Activated T-cell treated with anti-CD3 and anti-CD28 coated beads, Interleukin-2, amount 50 U/mL, for 1 hour (primary cell): ENCODE results near the gene CHD3.
"Not testable (repeated sequence)": the region's sequence is repeated elsewhere in the genome, so short reads cannot be mapped to it uniquely, and the experiment has no call there.

Experiments used
- DNase-seq: peaks from one replicate; pipeline ENCODE4 v3.0.0-alpha.2; 2020

CHD3 gene

DNA sequence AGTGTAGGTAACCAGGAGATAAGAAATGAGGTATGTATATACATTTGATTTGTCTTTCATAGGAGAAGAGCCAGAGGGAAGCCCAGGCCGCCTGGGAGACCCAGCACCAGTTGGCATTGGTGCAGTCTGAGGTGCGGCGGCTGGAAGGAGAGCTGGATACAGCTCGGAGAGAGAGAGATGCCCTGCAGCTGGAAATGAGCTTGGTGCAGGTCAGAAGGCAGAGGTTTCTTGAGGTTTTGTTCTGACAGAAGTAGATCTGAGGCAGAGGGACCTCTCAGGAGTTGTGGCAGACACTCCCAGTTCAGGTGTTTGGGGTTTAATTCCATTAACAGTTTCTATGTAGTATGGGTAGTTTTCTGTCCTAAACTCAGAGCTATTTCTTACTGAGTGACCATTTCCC lies 51.4 kb downstream of the CHD3 start:
- no peak for DNase-seq

DNA sequence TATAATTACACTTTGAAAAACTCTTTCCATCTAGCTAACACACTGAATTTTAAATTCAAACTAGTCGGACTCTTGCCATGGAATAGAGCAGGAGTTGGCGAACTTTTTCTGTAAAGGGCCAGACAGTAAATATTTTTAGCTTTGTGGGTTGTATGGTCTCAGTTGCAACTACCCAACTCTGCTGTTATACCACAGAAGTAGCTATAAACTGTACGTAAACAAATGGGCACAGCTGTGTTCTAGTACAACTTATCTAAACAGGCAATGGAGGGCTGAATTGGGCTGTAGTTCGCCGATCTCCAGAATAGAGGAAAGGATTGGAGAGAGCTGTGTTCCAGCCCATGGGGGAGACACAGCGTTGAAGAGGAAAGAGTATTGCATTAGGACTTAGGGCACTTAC lies 52.2 kb downstream of the CHD3 start:
- no peak for DNase-seq

DNA sequence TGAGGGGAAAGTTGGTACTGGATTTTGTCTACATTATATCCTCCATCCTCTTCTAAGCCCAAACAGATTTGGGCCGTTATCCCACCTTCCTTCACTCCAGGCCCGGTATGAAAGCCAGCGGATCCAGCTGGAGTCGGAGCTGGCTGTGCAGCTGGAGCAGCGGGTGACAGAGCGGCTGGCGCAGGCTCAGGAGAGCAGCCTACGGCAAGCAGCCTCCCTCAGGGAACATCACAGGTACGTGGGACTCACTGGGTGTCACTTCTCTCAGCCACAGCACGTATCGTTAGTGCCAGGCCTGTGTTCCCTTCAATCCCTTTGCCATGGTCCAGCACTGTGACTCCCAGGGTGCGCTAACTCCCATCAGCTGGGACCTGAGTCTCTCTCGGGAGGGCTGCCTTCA lies 54.7 kb downstream of the CHD3 start:
- DNase-seq: no peak

DNA sequence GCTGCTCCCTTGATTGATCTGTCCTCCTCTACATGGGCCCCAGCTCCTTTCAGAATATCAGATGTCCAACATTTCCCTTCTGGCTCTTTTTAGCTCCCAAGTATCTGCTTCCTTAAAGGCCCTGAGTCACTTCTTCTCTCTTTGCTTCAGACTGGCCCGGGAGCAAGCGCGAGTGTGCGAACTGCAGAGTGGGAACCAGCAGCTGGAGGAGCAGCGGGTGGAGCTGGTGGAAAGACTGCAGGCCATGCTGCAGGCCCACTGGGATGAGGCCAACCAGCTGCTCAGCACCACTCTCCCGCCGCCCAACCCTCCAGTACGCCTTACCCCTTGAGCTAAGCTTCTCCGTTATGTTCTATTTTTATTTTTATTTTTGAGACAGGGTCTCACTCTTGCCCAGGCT lies 55.7 kb downstream of the CHD3 start:
- DNase-seq: no peak

DNA sequence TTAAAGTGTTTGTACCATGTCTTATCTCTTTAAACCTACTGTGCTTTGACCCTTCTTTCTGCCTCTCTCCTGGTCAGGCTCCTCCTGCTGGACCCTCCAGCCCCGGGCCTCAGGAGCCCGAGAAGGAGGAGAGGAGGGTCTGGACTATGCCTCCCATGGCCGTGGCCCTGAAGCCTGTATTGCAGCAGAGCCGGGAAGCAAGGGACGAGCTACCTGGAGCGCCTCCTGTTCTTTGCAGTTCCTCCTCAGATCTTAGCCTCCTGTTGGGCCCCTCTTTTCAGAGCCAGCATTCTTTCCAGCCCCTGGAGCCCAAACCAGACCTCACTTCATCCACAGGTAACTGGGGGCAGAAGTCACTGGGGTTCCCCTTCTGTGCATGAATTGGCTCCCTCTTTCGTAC lies 57.1 kb downstream of the CHD3 start:
- DNase-seq: no peak

DNA sequence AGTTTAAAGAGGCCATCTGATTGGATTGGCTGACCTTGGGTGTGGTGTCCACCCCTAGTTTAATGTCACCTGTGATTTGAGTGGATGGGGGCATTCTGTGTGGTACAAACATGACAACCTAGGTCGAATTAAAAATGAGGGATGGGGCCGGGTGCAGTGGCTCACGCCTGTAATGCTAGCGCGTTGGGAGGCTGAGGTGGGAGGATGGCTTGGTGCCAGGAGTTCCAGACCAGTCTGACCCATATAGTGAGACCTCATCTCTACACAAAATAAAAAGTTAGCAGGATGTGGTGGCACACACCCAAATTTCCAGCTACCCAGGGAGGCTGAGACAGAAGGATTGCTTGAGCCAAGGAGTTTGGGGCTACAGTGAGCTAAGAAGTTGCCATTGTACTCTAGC lies 57.9 kb downstream of the CHD3 start:
- no peak for DNase-seq

DNA sequence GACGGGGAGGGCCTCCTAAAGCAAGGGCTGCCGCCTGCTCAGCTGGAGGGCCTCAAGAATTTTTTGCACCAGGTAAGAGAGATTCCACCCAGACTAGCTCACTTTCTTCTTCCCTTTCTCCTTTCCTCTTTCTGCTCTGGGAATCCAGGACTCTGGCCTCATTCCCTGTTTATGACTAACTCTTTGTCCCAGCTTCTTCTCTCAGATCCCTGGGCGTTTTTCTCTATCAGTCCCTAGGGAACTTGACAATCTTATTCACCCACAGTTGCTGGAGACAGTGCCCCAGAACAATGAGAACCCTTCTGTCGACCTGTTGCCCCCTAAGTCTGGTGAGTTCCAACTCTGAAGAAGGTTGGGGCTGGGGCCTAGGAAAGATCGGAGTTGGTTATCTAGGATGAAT lies 59.1 kb downstream of the CHD3 start:
- no peak for DNase-seq

DNA sequence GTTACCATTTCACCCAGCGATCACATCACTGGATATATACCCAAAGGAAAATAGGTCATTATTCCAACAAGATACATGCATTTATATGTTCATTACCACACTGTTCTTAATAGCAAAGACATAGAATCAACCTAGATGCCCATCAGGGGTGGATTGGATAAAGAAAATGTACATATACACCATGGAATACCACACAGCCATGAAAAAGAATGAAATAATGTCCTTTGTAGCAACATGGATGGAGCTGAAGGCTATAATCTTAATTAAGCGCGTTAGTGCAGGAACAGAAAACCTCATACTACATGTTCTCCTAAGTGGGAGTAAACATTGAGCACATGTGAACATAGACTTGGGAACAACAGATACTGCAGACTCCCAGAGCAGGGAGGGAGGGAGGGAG lies 62.0 kb downstream of the CHD3 start:
- DNase-seq: no peak

DNA sequence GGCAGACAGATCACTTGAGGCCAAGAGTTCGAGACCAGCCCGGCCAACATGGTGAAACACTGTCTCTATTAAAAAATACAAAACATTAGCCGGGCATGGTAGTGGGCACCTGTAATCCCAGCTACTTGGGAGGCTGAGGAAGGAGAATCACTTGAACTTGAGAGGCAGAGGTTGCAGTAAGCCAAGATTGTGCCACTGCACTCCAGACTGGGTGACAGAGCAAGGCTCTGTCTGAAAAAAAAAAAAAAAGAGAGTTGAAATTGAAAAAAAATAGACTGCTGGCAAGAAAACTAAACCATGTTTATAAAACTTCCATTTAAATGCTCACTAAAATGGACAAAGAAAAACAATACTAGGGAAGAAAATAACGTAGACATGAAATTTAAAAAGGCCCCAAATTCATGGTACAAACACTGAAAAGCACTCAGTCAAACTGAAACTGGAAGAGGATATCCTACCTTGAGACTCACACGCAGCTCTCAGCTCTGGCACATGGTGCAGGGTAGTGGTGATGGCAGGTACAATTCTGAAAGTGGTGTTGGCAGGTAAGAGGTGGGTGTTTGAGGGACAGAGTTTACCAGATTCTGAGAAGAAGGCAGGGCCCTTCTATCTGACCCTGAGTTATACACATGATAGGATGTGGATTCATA lies 62.7 kb downstream of the CHD3 start:
- no peak for DNase-seq

DNA sequence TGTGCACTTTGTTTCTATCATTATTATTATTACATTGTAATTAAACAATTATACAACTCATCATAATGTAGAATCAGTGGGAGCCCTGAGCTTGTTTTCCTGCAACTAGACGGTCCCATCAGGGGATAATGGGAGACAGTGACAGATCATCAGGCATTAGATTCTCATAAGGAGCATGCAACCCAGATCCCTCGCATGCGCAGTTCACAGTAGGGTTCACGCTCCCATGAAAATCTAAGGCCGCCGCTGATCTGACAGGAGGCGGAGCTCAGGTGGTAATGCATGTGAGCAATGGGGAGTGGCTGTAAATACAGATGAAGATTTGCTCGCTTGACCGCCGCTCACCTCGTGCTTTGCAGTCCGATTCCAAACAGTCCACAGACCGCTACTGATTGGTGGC lies 64.7 kb downstream of the CHD3 start:
- DNase-seq: not testable (repeated sequence)

DNA sequence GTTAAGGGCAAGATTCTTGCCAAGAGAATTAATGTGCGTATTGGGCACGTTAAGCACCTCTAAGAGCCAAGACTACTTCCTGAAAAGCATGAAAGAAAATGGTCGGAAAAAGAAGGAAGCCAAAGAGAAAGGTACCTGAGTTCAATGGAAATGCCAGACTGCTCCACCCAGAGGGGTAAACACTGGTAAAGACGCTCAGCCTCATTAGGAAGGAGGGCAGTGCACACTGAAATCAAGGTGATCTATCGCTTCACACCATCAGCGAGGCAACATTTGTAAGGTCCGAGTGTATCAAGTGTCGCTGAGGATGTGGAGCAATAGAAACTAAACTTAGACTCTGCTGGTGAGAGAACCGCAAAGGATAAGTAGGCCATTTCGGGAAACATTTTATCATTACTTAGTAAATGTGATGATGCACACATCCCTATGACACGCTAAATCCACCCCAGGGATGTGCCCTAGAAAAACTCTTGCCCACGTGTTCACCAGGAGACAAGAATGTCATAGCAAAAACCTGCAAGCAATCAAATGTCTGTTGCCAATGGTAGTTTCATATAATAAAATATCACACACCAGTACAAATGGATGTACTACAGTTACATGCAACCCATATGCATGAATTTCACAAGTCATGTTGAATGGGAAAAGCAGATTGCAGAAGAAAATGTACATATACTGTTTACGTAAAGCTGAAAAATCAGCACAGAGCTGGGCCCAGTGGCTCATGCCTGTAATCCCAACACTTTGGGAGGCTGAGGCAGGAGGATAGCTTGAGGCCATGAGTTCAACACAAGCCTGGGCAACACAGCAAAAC lies 67.0 kb downstream of the CHD3 start:
- no peak for DNase-seq

DNA sequence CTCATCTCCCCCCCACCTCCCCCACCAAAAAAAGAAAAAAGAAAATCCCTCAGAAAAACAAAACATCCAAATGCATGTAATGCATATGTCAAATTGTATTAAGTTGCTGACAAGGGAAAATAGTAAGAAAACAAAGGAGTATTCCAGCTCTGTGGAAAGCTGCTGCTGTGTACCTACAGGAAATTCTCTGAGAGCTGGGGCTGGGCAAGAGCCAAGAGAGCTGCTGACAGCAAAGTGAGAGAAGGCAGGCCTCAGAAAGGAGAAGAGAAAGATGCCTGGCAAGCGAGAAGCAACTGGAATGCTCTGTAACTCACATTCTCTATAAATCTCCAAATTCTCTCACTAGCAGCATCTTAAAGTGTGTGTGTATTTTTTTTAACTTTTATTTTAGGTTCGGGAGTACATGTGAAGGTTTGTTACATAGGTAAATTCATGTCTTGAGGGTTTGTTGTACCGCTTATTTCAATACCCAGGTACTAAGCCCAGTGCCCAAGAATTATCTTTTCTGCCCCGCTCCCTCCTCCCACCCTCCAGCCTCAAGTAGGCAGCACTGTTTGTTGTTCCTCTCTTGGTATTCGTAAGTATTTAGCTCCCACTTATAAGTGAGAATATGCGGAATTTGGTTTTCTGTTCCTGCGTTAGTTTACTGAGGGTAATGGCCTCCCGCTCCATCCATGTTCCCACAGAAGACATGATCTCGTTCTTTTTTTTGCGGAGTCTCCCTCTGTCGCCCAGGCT lies 67.8 kb downstream of the CHD3 start:
- no peak for DNase-seq

DNA sequence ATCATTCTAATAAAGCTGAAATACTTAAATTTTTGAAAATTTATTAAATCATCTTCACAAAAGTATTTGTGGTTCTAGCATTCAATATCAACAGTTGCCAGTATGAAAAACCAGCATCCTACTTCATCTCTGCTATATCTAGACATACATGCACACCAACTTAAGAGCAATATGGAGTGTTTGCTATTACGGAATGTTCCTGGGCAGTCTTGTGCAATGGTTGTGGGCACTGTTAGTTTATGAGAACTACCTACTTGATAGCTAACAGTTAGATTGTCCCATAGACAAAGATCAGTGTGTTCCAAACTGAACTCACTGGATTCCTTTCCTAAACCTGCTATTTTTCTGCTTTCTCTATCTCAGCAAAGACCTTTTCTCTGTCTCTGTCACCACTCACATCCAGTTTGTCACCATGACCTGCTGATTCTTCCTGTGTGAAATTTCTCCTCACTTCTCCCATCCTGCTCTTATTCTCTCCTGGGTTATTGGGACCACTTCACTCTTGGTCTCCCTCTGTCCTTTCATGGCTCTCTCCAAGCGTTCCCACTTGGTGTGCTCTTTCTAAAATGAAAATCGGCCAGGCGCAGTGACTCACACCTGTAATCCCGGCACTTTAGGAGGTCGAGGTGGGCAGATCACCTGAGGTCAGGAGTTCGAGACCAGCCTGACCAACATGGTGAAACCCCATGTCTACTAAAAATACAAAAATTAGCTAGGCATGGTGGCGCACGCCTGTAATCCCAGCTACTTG lies 71.1 kb downstream of the CHD3 start:
- no peak for DNase-seq

DNA sequence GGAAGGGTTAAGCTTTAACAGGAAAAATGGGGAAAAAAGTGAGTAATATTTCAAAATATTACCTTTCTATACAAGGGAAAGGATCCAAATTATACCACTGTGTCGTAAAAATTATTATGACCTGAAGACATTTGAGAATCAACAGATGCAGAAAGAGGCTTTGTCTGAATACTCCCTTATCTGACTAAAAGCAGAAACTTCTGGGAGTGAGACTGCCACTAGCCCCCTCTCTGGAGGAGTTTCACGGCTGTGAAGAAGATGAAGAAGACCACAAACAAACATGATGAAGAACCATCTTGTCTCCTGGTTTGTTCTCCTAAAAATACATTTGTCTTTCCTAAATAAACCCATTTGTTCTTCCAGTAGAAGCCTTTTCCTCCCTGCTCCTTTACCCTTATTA lies 72.8 kb downstream of the CHD3 start:
- DNase-seq: no peak
